ENCODE data around the gene COX8A. TPM values are rescaled to one million over a fixed set of nuclear protein-coding genes. Genes with fewer than 3 reads are reported as not detected.

Gene COX8A
- total and polyA plus RNA-seq, 12 donors, result 279 to 810 (median 426) TPM

DNA sequence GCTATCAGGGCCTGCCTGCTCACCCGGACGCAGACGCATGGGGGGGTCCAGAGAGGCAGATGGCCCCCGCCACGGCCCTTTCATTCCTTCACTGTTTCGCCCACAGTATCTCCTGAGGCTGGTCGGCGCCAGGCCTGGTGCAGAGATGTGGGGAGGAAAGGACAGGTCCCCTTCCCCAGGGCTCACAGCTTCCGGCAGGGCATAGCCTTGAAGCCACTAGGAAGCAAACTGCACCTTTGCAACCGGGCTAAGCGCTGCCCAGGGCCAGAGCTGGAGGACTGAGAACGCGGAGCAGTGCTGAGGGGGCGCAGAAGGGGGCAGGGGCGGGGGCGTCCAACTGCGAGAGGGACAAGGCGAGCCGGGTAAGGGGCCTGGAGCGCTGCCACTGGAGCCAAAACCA, 41.1 kb downstream of the COX8A start:
- H3K4me1 ChIP-seq (replicated peaks in 1 of 2), result peaks cover 4% of the 10 kb centered on the region in 2 donors
- no peak overlapping the region for H3K27ac ChIP-seq
- 77 to 85% (median 80%) methylated on average over 6 to 20 of the region's 20 CpGs for WGBS, 4 donors
- no peak overlapping the region for H3K4me3 ChIP-seq
- H3K27me3 ChIP-seq, result no peaks in the 10 kb centered on the region
- TF ChIP-seq CTCF (IDR thresholded peaks at IDR 0.05) (no peak), POLR2A (IDR thresholded peaks at IDR 0.05) (no peak)
- H3K36me3 ChIP-seq (replicated peaks in 1 of 2), result no peaks in the 10 kb centered on the region
- no peak for DNase-seq
- intact Hi-C loops (cut with DNase I), result no loop called here
- no peaks in the 10 kb centered on the region for H3K9me3 ChIP-seq (replicated peaks in 1 of 3)

DNA sequence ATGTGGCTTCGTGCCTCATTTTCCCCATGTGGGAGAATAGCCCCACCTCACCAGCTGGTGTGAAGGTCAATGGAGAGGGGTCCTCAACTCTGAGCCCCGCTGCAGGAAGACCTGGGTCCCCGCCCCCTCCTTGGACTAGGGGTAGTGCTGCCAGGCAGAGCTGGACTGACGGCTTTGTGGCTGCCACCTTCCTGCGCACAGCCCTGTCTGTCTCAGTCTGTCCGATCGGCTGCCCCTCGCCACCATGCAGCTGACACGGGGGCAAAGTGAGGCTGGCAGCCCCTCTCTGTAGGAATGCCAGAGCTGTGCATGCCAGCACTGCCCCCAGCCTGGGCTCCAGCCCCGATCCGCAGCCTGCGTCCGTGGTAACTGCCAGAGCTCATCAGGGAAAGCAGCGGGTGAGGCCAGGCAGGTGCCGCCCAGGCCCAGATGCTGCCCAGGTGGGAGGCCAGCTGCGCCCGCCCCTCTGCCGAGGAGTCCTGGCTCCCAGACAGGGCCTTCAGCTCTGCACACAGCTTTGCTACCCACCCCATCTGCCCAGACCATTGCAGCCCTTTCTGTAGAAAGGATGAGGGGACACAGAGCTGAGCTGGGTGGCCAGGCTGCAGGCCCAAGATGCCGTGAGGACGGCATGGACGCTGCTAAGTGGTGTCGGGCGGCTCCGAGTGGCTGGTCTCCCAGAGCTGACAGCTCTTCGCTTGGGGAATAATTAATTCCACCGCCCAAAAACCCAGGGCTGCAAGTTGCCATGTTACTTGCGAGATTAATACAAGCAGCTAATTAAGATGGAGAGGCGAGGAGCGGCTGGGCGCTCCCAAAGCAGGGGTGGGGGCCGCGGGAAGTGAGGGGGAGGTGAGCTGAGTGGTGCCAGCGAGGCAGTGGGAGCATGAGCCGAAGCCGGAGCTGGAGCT, 41.8 kb downstream of the COX8A start:
- TF ChIP-seq POLR2A (IDR thresholded peaks at IDR 0.05) (no peak), CTCF (IDR thresholded peaks at IDR 0.05) (no peak)
- no peaks in the 10 kb centered on the region for H3K27me3 ChIP-seq
- DNase-seq, result no peak
- intact Hi-C loops (cut with DNase I), result no loop called here
- no peak overlapping the region for H3K27ac ChIP-seq
- 89 to 92% (median 92%) methylated on average over 18 to 35 of the region's 35 CpGs for WGBS, 4 donors
- peaks cover 4% of the 10 kb centered on the region in 2 donors for H3K4me1 ChIP-seq (replicated peaks in 1 of 2)
- H3K9me3 ChIP-seq (replicated peaks in 1 of 3), result no peaks in the 10 kb centered on the region
- H3K36me3 ChIP-seq (replicated peaks in 1 of 2), result no peaks in the 10 kb centered on the region
- H3K4me3 ChIP-seq, result no peak overlapping the region

- no peak for TF ChIP-seq POLR2A (IDR thresholded peaks at IDR 0.05)
- no peak for TF ChIP-seq CTCF (IDR thresholded peaks at IDR 0.05)
- WGBS, 4 donors, result 79 to 88% (median 83%) methylated on average over 2 to 7 of the region's 7 CpGs
- Histone ChIP-seq H3K4me3 (no peak overlapping the region), H3K27me3 (no peaks in the 10 kb centered on the region), H3K9me3 (replicated peaks in 1 of 3) (no peaks in the 10 kb centered on the region), H3K27ac (no peak overlapping the region), H3K36me3 (replicated peaks in 1 of 2) (no peaks in the 10 kb centered on the region), H3K4me1 (replicated peaks in 1 of 2) (peaks cover 4% of the 10 kb centered on the region in 2 donors)
- no peak for DNase-seq
- intact Hi-C loops (cut with DNase I), result no loop called here
Measured at GRCh38 chr11:64017945-64018224, 43.5 kb downstream of the COX8A start.

GRCh38 chr11:64018310-64018709, 43.9 kb downstream of the COX8A start:
- no peaks in the 10 kb centered on the region for H3K9me3 ChIP-seq (replicated peaks in 1 of 3)
- 79 to 100% (median 89%) methylated on average over 2 to 8 of the region's 8 CpGs for WGBS, 4 donors
- peaks cover 4% of the 10 kb centered on the region in 2 donors for H3K4me1 ChIP-seq (replicated peaks in 1 of 2)
- intact Hi-C loops (cut with DNase I), result no loop called here
- no peaks in the 10 kb centered on the region for H3K27me3 ChIP-seq
- no peak for DNase-seq
- no peak for TF ChIP-seq POLR2A (IDR thresholded peaks at IDR 0.05)
- TF ChIP-seq CTCF (IDR thresholded peaks at IDR 0.05), result no peak
- no peak overlapping the region for H3K4me3 ChIP-seq
- H3K36me3 ChIP-seq (replicated peaks in 1 of 2), result no peaks in the 10 kb centered on the region
- no peak overlapping the region for H3K27ac ChIP-seq
